Endometrial microvascular endothelial cells (primary cell): ENCODE measurements around the gene SCGB1C1. TPM values are rescaled to one million over a fixed set of nuclear protein-coding genes. Genes with fewer than 3 reads are reported as not detected.

ENCODE experiments used
- in situ Hi-C: cut with HindIII; loops from 2 replicates; pipeline ENCODE4 v1.10.0; 2017; ENCODE audit warnings: low sequenced_read_pairs, low pct_unique_long_range_greater_than_20kb; ENCODE audit errors: inconsistent ontology term
- total RNA-seq: library from RNA; depleted of rRNA; stranded (reverse); fragments of >200 nt; gene quantifications from one replicate; pipeline ENCODE4 v1.2.3, GENCODE V29; 2015; ENCODE audit errors: inconsistent ontology term

Gene SCGB1C1
- total RNA-seq, 1 donor from 2014 or later = not detected

DNA sequence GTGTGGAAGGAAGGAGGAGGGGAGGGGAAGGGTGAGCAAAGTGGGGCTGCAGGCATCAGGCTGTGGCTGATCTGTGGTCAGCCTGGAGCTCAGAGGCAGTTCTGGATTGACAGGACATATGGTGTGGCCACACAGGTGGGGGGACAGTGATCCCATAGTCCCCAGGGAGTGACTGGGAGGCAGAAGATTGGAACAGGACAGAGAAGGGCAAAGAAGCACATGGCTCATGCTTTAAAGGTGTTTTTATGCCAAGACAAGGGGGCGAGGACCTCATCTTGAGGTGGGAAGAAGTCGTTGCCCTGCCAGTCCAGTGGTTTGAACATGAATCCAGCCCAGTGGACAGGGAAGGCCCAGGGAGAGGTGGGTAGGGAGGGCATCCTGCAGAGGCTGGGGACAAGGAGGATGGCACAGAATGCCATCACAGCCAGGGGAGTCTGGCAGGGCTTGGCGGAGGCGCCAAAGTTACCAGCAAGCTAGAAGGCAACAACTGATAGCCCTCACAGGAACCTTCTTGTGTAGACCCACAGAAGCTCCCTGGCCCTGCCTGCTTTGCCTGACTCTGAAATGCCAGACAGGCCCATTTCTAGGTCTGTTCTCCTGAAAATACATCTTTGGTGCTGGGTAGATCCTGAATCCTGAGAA lies 11.2 kb downstream of the SCGB1C1 start:
- in situ Hi-C loops = no loop called here

- in situ Hi-C loops = no loop called here
These were observed 11.8 kb downstream of the SCGB1C1 start for GRCh38 chr11:204587-205109.

GRCh38 chr11:205221-206001 lies 12.5 kb downstream of the SCGB1C1 start:
- in situ Hi-C loops = no loop called here

- in situ Hi-C loops = no loop called here
These were observed 13.1 kb downstream of the SCGB1C1 start for GRCh38 chr11:206002-206384.

DNA sequence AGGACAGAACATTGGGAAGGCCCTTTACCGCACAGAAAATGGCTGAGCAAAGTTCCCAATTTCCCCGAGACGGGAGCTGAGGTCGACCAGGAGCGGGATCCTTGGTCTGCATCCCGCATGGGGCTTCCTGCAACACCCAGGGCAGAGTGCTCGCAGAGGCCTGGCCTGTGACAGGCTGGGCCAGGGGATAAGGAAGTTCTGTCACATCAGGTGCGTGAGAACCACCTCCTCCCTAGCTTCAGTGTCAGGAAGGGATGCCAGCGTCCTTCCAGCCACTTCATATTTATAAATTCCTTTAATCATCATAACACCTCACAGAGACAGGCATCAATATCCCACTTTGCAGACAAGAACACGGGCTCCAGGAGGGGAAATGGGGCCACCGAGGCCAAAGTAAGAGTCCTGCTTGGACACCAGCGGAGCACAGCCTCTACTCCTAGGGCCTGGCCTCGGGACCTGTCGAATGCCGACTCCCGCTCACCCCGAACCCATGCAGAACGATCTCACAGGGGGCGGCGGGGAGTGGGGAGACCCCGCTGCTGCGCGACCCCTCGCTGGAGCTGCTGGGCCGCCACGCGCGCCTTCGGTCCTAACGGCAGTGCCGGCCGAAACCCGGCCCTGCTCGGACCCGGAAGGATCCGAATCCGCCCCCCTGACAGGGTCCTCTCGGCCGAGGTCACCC lies 13.8 kb downstream of the SCGB1C1 start:
- in situ Hi-C loops = no loop called here

- in situ Hi-C loops = no loop called here
These were observed 14.5 kb downstream of the SCGB1C1 start, which contains the start of the genes BET1L and RIC8A for GRCh38 chr11:207208-207862. TSS of gene BET1L (minus strand) at chr11:207399. CDS start at chr11:207321, 78 bp downstream. TSS of gene RIC8A (plus strand) at chr11:207708. CDS start at chr11:208855, 1,147 bp downstream.

DNA sequence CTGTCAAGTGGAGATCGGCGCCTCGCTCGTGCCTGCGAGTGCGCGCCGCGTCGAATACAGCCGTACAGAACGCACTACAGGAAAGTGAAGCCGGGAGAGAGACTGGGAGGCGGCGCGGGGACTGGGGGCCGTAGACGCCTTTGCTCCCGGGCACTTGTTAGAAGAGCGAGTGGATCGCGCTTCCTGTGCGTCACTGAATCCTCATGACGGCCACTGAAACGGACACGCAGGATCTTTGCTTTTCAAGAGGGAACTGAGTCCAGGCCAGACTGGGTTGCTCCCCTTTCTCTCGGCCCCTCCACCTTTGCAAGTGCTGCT lies 14.9 kb downstream of the SCGB1C1 start:
- in situ Hi-C loops = no loop called here

- in situ Hi-C loops = no loop called here
These were observed 15.5 kb downstream of the SCGB1C1 start for GRCh38 chr11:208181-208916.

- in situ Hi-C loops = no loop called here
These were observed 16.0 kb downstream of the SCGB1C1 start for GRCh38 chr11:208917-209260.

DNA sequence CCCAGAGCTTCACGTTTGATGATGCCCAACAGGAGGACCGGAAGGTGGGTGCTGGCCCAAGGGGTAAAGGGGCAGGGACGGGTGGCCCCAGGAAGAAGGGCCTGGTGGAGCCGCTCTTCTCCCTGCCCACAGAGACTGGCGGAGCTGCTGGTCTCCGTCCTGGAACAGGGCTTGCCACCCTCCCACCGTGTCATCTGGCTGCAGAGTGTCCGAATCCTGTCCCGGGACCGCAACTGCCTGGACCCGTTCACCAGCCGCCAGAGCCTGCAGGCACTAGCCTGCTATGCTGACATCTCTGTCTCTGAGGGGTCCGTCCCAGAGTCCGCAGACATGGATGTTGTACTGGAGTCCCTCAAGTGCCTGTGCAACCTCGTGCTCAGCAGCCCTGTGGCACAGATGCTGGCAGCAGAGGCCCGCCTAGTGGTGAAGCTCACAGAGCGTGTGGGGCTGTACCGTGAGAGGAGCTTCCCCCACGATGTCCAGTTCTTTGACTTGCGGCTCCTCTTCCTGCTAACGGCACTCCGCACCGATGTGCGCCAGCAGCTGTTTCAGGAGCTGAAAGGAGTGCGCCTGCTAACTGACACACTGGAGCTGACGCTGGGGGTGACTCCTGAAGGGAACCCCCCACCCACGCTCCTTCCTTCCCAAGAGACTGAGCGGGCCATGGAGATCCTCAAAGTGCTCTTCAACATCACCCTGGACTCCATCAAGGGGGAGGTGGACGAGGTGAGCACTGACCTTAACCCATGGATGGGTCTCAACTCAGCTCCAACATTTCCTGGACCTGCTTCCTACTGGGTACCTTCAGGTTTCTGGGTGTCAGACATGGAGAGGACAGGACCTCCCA lies 16.6 kb downstream of the SCGB1C1 start:
- in situ Hi-C loops = no loop called here

DNA sequence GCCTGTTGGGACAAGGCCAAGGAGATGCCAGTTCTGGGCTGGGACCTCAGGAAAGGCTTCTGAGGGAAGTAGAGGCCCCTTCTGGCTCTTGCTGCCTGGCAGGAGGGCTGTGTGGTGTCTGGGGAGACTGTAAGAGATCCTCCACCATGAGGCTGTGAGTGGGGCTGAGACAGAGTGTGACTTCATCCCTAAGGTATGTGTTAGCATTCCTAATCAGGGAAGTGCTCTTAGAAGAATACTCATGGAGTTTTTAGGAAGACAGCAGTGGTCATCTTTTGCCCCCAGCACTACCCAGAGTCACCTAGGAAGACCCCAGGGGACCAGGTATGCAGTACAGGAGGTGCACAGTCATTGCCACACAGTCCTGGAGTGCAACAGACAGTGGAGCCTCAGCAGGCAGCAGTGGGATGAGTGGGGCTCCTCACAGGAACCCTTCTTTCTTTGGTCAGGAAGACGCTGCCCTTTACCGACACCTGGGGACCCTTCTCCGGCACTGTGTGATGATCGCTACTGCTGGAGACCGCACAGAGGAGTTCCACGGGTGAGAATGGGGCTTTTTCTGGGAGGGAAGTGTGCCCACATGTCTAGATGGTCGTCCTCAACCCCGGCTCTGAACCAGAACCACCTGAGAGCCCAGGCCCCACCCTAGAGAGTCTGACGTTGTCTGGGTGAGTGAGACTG lies 17.4 kb downstream of the SCGB1C1 start:
- in situ Hi-C loops = no loop called here

DNA sequence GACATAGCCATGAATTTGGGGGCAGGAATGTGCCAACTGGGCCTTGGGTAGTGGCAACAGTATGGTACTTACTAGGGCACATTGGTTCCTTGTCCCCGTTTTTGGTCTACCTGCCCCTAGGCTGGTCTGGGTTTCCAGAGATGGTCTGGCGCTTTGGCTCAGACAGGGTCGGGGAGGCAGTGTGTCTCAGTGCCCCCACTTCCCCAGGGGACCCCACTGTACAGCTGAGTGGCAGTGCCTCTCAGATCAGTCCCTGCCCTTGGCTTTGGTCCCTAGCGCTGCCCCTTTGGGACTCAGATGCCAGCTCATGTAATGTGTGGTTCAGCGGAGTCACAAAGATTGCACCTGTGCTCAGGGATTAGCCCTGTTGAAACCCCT lies 17.9 kb downstream of the SCGB1C1 start:
- in situ Hi-C loops = no loop called here

- in situ Hi-C loops = no loop called here
These were observed 18.4 kb downstream of the SCGB1C1 start for GRCh38 chr11:211295-211694.

DNA sequence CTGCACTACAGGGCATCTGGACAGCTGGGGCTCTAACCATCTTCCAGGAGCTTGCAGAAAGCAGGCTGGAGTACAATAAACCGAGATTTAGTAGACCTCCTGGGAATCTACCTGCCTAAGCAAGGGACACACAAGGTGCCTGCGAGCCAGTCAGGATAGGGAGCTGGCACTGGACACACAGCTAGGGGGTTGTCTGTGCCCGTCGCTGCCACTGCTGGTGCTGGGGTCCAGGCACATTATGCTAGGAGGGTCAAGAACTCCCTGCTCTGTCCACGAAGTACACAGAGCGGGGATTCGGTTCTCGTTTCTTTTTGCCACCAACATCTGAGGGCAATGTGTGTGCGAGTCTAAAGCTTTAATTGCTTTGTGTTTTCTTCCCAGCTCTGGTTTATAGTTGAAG lies 18.9 kb downstream of the SCGB1C1 start:
- in situ Hi-C loops = no loop called here

- in situ Hi-C loops = no loop called here
These were observed 19.5 kb downstream of the SCGB1C1 start for GRCh38 chr11:212150-213100.

DNA sequence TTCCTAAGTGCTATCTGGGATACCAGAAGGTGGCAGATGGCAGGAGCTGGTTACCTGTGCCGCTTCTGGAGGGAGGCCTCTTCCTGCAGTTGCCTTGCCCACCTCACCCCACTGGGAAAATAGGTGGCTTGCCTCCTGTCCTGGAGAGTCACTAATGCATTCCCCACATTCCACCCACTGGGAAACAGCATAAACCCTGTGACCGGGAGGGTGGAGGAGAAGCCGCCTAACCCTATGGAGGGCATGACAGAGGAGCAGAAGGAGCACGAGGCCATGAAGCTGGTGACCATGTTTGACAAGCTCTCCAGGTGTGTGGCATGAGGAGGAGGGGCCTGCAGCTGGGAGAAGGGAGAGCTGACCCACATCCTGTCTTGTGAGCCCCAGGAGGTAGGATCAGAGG lies 20.2 kb downstream of the SCGB1C1 start:
- in situ Hi-C loops = no loop called here
